NCI-H748 (cell line): ENCODE results near the gene EFNA5.
"Not testable (repeated sequence)": the region's sequence is repeated elsewhere in the genome, so short reads cannot be mapped to it uniquely, and the experiment has no call there.

ENCODE experiments used
- DNase-seq: peaks from one replicate; lab custom pipeline; 2025; ENCODE audit not compliant: unreplicated experiment; lab: John Stamatoyannopoulos, UW

Gene EFNA5

DNA sequence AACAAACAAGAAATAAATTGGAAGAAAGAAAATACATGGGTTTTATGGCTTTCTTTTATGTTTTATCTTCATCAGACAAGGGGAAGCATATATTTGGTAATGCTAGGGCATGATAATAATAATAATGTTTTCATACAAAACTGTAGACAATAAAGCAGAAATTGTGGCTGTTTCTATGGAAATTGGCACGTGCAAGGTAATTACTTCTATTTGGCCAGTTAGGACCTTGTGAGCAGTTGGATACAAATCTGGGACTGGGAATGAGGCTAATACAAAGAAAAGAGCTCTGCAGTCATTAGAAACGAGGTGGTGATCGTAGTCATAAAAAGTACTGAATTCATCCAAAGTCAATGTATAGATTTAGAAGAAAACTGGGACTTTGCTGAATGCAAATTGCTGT lies 233.6 kb downstream of the EFNA5 start:
- no peak for DNase-seq

DNA sequence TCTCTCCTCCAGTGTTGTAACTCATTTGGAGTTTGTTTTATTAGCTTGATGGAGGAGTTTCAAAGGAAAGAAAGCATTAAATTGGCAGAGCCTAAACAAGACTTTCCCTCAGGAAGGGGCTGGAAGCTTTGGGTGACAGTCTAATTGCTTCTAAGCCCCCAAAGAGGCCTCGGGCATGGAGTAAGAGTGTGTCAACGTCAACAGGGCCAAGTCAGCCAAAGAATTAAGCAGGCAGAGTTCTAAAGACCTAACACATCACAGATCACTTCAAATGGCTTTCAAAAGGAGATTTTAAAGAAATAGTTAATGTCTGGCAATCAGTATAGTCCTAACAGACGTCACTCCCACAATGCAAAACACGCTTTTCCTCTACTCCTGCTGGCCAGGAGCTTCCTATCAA lies 234.5 kb downstream of the EFNA5 start:
- DNase-seq: no peak

DNA sequence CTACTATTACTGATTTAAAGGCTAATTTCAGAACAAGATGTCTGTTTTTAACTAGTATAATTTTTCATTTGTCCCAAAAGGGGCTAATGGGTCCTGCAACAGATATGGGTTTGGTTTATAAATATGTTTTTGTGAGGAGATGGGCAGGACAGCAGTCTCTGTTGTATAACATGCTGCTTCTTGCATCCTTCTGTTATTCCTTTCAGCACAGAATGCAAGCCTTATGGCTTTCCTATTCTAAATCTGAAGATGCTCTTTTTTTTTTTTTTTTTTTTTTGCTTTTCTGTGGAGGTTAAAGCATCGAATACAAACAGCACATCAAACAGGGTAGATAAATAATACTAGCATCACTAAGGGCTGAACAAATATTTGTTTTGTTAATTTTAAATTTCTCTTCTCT lies 235.7 kb downstream of the EFNA5 start:
- DNase-seq: no peak

DNA sequence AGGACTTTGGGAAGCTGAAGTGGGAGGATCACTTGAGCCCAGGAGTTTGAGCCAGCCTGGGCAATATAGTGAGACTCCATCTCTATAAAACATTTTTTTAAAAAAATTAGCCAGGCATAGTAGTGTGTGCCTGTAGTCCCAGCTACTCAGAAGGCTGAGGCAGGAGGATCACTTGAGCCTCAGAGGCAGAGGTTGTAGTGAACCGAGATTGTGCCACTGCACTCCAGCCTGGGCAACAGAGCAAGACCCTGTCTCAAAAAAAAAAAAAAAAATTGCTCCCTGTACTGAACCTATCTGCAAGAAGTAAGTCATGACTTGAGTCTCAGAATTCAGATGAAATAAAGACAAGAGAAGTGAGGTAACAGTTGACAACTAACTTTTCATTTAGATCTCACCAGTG lies 237.1 kb downstream of the EFNA5 start:
- DNase-seq: not testable (repeated sequence)

DNA sequence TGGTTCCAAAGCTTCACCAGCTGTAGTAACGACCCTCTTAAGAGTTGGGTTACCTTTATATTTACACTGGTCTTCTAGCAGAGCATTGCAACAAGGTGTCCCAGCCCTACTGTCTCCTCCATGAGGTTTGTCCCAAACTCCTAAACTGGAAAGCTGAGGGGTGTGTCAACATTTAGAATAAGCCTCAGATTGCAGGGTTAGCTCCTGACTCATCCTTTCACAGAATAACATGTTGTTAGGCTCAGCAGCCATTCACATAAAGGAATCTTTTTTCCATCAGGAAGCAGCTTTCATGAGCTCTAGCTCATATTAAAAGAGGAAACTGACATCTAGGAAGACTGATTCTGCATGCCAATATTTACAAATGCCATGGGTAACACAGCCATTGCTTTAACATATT lies 238.7 kb downstream of the EFNA5 start:
- DNase-seq: no peak

DNA sequence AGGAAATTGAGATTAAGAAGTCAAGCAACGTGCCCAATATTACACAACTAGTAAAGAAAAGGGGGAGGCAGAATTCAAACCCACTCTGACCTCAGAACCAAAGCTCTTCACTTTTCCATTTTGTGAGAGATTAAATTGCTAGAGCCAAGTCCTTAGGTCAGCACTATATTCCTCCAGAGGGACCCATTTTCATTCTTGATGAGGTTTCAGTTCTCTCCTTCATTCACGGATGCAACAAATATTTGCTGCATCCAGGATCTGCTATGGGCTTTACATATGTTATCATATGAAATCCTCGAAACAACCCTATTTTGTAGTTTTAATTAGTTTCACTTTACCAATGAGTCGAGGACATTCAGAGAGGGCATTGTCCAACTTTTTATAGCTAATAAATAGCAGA lies 239.2 kb downstream of the EFNA5 start:
- DNase-seq: no peak

DNA sequence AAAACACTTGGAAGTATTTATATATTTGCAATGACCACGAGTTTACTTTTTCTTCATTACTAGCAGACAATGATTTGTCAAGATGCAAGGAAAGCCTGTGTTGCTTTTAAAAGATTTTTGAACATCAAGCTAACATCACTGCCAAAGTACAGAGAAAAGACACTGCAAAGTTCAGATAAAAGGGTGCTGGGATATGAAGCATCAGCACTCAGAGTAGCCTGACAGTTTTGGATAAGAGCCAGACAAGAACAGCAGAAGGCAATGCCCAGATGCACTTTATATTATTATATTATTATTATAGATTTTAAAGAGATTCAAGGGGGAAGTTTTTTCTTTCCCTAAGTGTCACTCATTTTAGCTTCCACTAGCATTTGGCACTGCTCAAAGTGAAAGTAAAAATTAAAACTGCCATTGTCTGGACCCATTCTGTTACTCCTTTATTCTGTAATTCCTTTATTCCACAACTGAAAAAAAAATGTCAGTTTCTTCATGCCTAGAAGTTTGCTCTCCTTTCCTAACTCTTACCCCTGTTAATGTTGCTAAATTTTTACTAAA lies 240.6 kb downstream of the EFNA5 start:
- no peak for DNase-seq

DNA sequence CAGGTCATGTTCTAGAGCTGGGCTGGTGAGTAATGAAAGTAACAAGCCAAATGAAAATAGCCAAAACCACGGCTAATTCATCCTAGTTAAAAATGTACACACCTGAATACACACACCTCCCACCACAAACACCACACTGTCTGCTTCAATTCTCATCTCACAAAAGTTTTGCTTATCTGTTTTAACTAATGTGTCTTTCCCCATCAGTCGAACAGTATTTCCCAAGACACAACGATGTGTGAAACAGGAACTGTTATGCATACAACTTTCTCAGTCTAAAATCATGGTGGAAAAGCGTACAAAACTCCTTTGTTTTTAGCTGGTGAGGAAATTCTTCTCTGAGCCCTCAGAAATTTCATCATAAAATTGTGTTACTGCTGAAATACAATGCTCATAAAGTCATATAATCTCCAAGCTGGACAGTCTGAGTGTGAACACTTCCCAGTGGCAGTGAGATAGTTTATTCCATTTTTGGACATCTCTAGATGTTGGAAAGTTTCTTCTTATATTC lies 242.4 kb downstream of the EFNA5 start:
- DNase-seq: no peak

DNA sequence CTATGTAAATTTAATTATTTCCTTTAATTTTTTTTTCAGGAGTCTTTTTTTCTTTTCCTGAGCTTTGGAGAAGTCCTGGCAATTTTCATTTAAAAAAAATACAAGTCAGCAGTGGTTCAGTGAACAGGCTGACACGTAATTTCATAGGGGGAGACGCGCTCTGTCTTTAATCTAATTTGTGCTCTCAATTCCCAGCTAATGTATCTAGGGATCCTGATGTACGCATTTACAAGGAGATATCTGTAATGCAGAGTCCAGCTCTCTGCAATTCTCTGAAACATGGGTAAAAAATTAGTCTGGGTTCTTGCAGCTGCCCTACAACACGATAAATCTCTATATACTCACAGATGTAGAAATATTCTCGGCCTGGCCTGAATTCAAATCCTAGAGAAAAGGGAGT lies 243.9 kb downstream of the EFNA5 start:
- DNase-seq: no peak

DNA sequence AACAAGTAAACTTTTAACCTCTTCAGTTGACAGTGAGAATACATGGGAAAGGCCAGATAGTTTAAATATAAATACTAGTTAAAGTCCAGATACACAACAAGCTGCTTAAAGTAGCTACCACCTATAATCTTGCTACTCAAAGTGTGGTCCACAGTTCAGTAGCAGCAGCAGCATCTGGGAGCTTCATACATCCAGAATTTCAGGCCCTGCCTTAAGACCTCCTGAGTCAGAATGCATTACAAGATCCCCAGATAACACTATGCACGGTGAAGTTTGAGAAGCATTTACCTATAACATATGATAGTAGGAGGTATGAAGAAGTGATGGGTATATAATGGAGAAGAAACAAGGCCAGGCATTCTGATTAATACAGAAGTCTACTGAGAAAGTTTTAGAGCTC lies 244.5 kb downstream of the EFNA5 start:
- no peak for DNase-seq

DNA sequence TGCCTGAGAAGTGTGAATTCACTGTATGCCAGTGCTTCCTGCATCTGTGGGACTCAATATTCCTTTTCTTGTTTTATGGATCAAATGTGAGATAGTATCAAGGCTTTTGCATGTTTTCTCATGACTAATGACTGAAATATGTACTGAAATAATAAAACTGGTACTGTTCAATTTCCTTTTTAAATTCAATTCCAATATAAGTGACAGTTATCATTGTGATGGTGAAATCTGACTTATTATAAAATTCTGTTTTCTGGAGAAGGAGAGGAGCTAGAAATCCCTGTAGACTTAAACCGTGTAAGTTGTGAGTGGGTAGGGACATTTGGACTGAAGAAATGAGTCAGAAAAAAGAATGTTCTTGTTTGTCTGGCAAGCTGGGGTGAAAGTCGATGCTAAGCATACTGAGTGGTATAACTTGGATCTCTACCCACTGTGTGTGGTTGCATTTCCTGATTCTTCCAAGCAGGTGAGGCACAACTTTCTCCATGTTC lies 245.2 kb downstream of the EFNA5 start:
- DNase-seq: no peak

DNA sequence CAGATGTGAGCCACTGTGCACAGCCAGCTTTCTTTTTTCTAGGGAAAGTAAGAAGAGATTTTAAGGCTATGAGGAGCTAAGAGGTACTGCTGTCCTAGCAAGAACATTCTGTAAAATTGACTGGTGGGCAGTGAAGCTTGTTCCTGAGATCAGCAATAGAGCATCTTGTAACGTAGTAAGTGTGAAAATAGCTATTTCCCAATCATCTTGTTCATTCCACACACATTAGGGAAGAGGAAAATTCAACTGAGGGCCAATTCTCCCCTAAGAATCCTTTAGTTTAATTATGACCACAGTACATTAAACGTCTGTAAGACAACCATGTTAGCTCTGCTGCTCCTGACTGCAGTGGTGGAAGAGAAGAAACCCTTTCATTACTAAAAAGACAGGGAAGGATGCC lies 246.2 kb downstream of the EFNA5 start:
- DNase-seq: no peak

DNA sequence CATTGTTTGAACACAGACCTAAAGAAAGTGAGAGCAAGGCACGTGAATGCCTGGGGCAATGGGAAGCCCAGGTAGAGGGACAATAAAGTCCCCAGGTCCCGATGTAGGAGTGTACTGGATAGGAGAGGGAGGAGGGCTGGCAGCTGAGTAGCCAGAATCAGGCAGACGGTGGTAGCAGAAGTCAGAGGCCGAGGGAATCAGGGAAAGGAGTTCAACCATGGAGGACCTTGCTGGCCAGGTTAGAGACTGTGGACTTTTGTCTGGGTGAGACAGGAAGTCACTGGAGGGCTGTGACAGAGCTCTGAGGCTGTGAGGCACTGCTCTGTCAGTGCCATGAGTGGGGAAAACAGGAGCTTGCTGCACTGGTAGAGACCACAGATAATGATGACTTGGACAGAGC lies 248.2 kb downstream of the EFNA5 start:
- DNase-seq: no peak

DNA sequence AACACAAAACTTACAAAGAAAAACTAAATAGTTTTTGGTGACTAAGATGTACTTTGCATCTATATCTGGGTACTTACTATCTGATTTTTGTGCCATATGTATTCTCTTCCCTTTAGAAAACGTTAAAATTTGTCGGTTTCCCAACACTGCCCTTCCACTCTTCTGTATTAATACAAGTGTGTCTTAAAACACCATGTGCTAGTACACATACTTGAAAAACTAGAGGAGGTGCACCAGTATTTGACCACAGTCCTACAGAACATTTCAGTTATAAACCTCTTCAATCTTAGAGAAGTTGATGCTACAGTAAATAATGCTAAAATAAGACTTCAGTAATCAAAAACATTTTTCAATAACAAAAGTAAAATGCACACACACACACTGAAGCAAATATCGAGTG lies 251.2 kb downstream of the EFNA5 start:
- no peak for DNase-seq

DNA sequence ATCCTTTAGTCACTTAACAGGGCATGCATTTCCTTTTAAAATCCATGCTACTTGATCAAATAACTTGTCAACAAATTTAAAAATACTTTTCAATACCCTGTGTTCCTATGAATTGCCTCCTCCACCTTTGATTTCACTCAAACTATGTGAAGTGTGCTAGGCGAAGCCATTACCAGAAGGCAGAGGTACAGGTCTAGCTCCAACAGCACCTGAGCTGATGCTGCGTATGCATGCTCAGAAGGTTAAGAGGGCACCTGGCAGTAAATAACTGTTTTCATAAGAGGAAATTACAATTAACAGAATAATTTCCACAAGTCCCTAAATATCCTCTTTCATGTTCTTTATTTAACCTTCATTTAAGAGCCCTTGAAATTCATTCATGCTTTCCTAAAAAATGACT lies 251.8 kb downstream of the EFNA5 start:
- no peak for DNase-seq

DNA sequence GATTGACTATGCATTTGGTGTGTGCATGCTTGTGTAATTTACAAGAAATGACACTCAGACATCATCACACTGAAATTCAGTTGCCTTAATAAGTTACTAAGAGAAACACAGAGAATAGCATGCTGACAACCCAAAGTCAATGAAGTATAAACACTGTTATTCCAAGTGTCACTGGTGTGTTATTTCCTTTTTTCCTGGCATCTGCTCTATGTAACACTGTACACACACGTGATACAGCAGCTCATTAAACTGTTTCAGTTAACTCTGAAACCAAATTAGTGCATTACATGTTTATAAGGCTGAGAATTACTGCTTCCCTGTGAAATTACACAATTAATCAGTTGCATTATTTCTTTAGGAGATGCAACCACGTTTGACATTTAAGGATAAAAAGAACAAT lies 252.7 kb downstream of the EFNA5 start:
- DNase-seq: no peak

DNA sequence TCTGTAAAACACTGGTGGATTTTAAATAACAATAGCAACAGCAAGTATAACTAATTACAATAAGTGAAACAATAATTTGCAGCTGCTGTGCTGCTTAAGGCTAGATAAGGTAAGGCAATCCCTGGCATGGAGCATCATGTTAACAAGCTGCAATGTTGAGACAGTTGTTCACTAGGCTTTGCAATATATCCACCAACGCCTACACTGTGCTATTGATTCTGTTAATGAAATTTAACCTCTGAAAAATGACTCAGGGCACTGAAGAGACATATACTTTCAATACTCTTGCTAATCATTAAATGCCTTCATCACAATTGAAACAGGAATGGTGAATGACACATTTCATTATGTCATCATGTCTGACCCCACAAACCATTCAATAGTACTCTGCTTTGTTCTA lies 255.0 kb downstream of the EFNA5 start:
- DNase-seq: no peak

DNA sequence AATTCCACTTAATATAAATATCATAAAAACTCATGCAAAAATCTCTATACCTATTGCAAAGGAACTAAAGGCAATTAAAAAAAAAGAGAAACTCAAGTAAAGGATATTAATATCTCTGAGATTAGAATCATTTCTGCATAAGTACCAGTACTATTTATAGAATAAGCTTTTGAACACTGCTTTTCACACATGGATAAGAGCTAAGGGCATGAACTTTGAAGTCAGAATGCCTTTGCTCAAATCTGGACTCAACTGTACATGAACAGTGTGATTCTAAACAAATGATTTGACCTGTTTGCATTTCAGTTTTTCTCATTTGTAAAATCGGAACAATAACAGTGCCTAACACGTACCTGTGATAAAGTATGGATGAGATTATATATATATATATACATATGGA lies 255.9 kb downstream of the EFNA5 start:
- no peak for DNase-seq

DNA sequence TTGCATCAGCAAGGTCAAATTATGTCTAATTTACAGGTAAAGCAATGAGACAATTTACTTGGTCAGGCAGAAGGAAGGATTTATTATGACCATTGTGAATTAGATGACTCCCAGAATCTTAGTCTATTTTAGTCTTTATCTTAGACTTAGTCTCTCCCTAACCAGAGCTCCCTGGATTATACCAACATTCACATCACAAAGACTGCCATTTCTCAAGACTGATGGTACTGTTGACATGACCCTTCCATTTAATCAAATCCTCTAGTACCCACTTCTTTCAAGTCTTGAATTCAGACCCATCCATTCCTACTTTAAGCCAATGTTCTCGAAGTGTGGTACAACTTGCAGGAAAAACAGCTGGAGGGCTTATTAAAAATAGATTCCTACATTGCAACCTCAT lies 257.0 kb downstream of the EFNA5 start:
- DNase-seq: no peak

DNA sequence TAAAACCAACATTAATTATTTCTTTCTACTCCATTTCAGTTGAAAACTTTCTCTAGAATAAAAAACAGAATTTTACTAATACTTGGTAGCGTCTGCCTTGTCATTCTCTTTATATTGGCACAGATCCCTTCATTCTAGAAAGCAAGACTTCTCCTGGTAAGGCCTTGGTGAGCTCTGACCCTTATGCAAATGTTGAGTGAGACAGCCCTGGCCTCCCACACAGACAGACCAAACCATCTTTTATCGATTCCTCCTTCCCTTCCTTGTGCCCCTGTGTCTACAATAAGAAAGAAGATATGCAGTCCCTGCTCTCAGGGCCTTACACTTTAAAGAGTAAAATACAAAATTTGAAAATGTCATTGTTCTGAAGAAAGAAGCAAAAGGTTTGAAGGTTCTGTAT lies 262.2 kb downstream of the EFNA5 start:
- no peak for DNase-seq

DNA sequence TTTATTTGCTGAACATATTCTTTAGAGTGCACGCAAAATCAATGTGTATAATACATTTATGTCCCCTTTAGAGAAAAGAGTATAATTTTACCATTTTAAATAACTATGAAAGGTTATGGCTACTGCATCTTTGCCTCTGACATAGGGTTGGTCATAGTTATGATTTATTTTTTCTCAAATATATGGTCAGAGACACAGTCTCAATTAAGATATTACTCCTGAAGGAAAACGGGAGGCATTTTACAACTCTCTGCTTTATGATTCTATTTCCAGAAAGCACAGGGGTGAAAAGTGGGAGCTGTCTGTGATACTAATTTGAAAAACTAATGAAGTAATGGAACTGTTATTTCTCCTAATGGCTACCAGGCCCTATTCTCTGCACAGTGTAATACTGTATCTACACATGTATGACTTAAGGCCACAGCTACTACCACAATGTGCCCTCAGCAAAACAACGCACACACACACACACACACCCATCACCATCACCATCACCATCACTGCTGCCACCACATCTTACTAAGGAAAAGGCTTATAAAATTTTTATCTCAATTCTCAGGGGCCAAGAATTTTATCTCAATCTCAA lies 262.9 kb downstream of the EFNA5 start:
- no peak for DNase-seq

DNA sequence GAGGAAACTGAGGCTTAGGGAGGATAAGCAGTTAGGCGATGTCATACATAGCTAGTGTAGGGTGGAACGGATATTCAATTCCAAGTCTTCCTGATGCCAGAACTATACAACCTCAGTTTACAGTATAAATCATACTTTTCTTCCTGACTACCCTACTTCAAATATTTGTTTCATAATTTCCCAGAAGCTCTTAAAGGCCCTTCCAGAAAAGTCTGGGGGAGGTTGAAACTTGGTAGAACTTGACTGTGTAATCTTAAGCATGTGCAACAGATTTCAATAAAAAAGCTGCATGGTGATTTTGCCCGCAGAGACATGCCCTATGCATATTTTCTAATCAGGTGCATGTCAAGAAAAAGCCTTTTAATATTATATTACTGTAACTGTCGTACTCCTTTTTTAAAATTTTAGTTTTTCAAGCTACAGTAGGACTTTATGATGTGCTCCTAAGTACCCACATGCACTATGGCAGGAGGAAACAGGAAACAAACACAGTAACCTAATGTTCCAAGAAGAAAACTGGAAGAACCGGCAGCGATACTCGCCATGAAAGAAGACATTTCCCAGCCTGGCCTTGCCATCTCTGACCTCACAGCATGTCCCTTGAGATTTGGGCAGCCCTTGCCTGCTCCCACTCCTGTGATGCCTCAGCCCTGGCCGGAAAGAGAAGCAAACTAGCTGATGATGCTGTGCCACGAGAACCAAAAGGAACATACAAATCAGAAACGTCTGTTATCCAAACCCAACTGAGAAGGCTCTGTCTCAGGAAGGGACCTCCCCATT lies 266.0 kb downstream of the EFNA5 start:
- DNase-seq: no peak
